SIG-M5 treated with dmso at 0.1 percent for 504 hours (cell line): ENCODE data around the gene VGLL4.
"Not testable (repeated sequence)": the region's sequence is repeated elsewhere in the genome, so short reads cannot be mapped to it uniquely, and the experiment has no call there.

Source experiments
- DNase-seq: peaks from one replicate; lab custom pipeline; 2025; ENCODE audit not compliant: unreplicated experiment; lab: John Stamatoyannopoulos, UW

VGLL4 gene

GRCh38 chr3:11588338-11588737 lies 55.4 kb downstream of the VGLL4 start:
- DNase-seq: no peak

DNA sequence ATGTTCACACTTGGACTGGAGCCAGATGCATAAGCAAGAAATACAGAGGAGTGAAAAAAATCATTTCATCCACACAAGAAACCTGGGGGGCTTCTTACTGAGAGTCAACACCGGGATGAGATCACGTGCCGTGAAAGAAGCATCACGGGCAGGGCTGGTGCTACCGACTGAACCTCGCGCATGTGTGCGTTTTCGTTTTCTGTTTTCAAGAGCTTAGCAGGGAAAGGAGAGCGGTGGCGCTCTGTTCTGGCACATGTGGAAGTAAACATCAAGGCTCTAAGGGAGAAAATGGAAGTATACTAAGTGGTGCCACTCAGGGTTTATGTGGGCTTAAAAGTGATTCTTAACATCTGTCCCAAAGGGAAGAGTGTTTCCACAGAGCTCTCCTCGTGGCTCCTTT lies 55.9 kb downstream of the VGLL4 start:
- no peak for DNase-seq

DNA sequence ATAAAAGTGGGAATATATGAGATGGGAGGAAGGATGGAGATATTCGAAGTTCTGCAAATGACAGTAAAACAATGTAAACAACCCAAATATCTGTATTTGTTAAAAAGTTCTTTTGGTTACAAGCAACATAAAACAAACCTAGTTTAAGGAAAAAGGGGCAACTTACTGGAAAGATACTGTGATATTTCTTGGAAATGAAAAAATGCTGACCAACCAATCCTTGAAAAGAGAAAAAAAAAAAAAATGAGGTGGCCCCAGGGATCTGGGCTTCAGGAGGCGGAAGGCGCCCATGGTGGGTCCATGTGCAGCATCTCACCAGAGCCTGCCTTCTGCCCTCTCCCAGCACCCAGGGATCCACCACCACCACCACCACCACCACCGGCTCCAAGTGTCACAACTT lies 59.1 kb downstream of the VGLL4 start:
- DNase-seq: no peak

GRCh38 chr3:11583638-11584046 lies 60.1 kb downstream of the VGLL4 start:
- DNase-seq: no peak

DNA sequence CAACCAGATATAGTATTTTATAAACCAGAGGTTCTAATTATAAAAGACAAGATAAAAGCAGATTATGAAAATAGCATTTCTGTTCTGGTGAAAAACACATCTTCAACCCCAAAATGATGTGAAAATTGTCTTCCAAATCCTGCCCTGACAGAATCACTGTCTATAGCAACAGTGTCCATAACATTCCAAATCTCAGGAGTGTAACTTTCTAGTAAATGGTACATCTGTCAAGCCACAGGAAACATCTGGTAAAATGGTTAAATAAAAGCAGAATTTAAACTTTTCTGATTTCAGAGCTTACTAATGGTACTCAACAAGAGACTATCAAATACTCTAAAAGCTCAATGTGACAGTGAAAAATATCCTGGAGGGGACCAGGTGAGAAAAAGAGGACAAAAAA lies 60.5 kb downstream of the VGLL4 start:
- no peak for DNase-seq

GRCh38 chr3:11582191-11582968 lies 61.3 kb downstream of the VGLL4 start:
- peak; percentile 78 for DNase-seq

DNA sequence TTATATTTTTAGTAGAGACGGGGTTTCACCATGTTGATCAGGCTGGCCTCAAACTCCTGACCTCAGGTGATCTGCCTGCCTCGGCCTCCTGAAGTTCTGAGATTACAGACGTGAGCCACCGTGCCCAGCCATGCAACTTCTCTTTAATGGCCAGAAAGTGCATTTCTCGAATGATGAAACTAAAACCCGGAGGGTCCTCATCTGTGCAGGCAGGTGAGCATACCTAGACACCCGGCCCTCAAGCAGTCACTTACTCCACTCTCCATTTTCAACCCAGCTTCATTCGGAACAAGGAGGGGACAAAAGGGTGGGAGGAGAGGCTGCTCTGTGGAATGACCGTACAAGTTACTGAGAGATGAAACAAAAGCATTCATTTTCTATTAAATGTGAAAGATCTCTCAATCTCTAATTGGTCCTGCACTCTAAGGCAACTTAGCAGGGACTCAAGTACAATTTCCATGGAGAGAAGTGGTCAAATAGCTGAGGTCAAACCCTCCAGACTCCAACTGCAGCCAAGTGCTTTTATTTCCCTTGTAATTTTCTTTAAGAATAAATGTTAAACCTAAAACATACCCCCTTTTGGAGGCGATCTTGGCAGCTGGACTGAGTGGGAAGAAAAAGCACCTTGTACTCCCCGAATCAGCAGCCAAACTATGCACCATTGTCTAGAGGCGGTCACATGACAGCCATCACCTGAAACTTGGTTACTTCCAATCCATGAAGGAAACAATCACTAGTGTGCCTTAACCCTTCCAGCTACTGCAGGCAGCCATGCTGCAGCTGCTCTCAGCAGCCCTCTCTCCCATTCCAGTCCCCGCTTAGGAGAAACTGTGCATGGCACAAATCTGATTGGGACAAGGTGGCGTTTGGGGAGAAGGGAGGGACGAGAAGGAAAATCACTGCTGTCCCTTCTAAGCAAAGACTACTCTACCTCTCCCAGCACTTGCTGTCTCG lies 62.2 kb downstream of the VGLL4 start:
- no peak for DNase-seq

- DNase-seq: no peak
Observed at GRCh38 chr3:11580645-11581044, 63.1 kb downstream of the VGLL4 start.

DNA sequence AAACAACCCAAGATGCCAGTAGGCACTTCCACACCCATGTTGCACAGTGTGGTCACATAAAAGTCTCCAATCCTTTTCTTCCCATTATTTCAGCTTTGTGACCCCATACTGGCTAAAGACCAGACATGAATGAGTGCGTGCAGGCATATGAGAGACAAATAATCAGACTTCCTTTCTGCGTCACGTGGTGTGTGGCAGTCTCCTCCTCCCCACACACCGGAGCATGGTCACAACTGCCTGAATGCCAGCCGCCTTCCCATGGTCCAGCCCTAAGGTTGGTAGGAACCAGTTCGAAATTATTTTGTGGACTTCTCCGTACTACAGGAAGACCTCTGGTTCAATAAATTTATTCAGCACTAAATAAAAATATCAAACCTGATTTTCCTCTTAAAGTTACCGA lies 65.5 kb downstream of the VGLL4 start:
- no peak for DNase-seq

- no peak for DNase-seq
Observed at GRCh38 chr3:11576453-11576852, 67.3 kb downstream of the VGLL4 start.

- no peak for DNase-seq
Observed at GRCh38 chr3:11575677-11576076, 68.0 kb downstream of the VGLL4 start.

DNA sequence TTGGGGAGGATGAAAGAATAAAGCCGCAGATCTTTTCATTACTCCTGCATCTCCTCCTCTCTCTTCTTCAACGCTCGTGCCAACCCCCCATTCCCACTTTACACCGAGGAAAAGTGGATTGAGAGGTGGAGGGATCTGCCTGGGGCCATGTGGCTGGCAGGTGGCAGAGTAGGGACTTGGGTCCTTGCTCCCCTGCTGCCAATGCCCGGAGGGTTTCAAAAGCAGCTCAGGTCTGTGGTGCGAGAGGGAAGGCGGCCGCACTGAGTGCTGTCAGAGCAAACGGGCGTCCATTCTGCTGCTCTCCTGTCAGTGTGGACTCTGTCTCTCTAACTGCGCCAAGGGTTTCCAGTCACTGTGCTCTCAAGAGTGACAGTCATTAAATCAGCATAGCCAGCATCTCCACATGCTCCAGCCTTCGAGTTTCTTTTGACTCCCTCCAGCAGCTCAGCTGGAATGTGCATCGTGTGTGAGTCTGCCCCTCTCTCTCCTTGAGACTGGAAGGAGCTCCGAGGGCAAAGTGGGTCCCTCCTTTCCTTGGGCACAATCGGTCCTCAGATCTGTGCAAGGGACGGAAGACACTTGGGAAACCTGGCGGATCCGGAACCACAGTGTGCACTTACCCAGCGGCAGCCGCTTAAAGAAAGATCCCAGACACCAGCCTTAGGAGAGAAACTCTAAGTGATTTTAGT lies 68.6 kb downstream of the VGLL4 start:
- DNase-seq: no peak

GRCh38 chr3:11572660-11573059 lies 71.1 kb downstream of the VGLL4 start:
- DNase-seq: not testable (repeated sequence)

GRCh38 chr3:11570789-11571495 lies 72.8 kb downstream of the VGLL4 start:
- no peak for DNase-seq

GRCh38 chr3:11570251-11570650 lies 73.5 kb downstream of the VGLL4 start:
- DNase-seq: no peak

DNA sequence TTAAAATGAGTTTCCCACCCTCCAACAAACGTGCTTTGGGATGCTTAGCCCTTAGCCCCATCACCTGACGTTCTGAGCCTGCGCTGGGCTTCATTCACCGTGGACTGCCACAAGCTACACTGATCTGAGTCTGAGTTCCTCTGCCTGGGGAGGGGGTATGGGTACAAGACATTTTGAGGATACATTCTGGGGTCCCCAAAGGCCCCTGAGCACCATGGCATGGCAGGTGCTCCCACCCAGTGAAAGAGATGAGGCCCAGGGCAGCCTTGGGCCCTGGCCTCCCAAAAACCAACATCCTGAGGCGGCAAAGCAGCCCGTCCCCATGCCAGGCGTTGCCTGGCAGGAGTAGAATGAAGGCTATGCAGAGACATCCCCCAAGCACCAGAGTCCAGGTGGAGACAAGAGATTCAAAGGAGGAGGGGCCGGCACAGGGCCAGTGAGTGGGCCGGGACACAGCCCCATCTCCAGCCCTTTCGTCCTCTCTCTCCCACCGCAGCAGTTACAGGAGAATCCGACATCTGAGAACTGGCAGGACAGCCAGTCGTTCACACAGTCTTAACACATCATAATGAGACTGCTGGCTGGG lies 74.5 kb downstream of the VGLL4 start:
- no peak for DNase-seq

GRCh38 chr3:11568503-11569155 lies 75.1 kb downstream of the VGLL4 start:
- no peak for DNase-seq

DNA sequence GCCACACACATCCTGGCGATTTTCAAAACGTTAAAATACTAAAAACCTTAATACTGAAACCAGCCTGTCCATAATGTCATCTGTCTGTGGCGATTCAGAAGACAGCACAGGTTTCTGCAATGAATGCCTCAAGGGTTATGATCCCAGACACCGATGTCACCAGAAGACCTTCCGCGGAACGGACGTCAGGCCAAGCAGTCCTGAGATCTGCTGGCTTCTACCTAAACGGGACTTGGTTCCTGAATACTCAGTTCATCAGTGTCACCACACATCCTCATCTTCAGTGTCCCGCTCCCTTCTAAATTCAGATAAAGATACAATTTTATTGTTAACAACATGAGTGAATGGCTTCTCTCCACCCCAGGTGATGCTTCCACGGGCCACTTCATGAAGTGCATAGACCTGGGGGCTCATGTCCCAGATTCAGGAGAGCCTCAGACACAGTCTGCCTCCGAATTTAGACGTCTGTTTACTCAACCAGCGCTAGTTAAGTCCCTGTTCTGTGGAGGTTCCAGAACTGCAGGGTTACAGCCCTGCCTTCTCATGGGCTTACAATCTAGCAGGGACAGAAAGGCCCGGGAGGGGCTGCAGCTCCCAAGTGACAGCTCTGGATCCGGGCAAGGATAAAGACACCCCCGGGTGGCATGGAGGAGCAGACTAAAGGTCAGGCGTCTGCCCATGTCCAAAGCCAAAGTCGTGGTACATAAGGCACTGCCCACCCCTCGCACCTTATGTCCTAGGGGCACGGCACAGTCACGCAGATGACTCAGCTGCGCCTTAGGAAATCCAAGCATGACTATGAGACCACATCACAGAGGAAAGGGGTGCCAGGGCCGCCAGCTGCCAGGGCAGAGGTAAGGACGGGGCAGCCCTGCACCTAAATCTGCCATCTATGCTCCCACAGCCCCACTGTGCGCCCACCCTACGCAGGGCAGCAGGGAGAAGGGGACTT lies 75.9 kb downstream of the VGLL4 start:
- no peak for DNase-seq

DNA sequence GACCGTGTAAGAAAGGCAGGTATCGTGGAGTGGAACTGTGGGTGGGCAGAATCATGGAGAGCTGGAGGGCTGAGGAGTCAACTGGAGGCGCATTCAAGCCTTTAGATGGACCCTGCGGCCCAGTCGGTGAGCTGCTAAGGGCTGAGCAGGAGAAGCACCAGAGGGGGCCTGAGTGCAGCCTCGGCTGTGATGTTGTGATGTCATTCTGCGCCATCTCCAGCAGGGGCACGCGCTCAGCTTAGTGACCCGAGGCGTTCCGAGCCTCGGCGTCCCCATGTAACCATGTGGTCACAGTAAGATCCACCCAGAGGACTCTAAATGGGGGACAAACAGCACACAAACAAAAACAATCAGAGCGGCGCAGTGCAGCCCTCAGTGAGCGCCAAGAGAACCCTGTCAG lies 76.8 kb downstream of the VGLL4 start:
- no peak for DNase-seq
